CD14-positive monocyte (primary cell): Measurements from ENCODE around the gene DYNC1I1. TPM values are rescaled to one million over a fixed set of nuclear protein-coding genes. Genes with fewer than 3 reads are reported as not detected.

Experiments
- DNase-seq, 3 donors: peaks; one replicate each; pipeline ENCODE4 v3.0.0-alpha.2; 2011 to 2022
- H2AFZ ChIP-seq: 2 replicates; pipeline ENCODE4 v1.6.0; 2012; ENCODE audit warnings: mild to moderate bottlenecking, low read depth, low read length, inconsistent platforms; ENCODE audit not compliant: insufficient read depth, poor library complexity, severe bottlenecking
- H3K27ac ChIP-seq, 2 donors: 1 replicate in 1 of 2; 2 replicates in 1 of 2; pipeline ENCODE4 v1.5.1; 2012 to 2013; ENCODE audit warnings: low read length in 2 of 2, control low read depth in 1 of 2, inconsistent platforms in 1 of 2, low read depth in 1 of 2, mild to moderate bottlenecking in 1 of 2
- H3K27me3 ChIP-seq, 2 donors: one replicate each; pipeline versions ENCODE4 v1.6.0 to v1.6.1; 2011 to 2013; ENCODE audit warnings: low read length in 2 of 2; ENCODE audit not compliant: control insufficient read depth in 2 of 2, insufficient read depth in 2 of 2
- H3K36me3 ChIP-seq, 2 donors: replicated peaks in 1 of 2; 1 replicate in 1 of 2; 2 replicates in 1 of 2; pipeline versions ENCODE4 v1.5.1 to v1.6.1; 2012 to 2013; ENCODE audit warnings: low read length in 2 of 2, control low read depth in 1 of 2, inconsistent platforms in 1 of 2, mild to moderate bottlenecking in 1 of 2; ENCODE audit not compliant: insufficient read depth in 2 of 2, control insufficient read depth in 1 of 2
- H3K4me1 ChIP-seq, 2 donors: 1 replicate in 1 of 2; 2 replicates in 1 of 2; pipeline versions ENCODE4 v1.5.1 to v1.6.1; 2012 to 2013; ENCODE audit warnings: low read length in 2 of 2, control low read depth in 1 of 2, inconsistent platforms in 1 of 2, mild to moderate bottlenecking in 1 of 2, moderate library complexity in 1 of 2; ENCODE audit not compliant: insufficient read depth in 2 of 2, control insufficient read depth in 1 of 2
- H3K4me2 ChIP-seq: replicated peaks from 2 replicates; pipeline ENCODE3; 2012; ENCODE audit warnings: low read length, moderate library complexity, mild to moderate bottlenecking; ENCODE audit not compliant: poor library complexity, severe bottlenecking; ENCODE audit errors: extremely low read depth
- H3K4me3 ChIP-seq, 3 experiments: fragments of 200-600 bp in 1 of 3; sonication (generic) in 1 of 3; replicated peaks in 1 of 3; 1 replicate in 2 of 3; 2 replicates in 1 of 3; pipeline ENCODE4 v1.5.1; 2011 to 2013; ENCODE audit warnings: low read length in 3 of 3, mild to moderate bottlenecking in 3 of 3, control low read depth in 2 of 3, low read depth in 2 of 3, inconsistent platforms in 1 of 3, moderate library complexity in 1 of 3
- H3K79me2 ChIP-seq: 2 replicates; pipeline ENCODE4 v1.6.0; 2012; ENCODE audit warnings: mild to moderate bottlenecking, control low read depth, inconsistent platforms, low read length, moderate library complexity; ENCODE audit not compliant: insufficient read depth
- H3K9ac ChIP-seq: 2 replicates; pipeline ENCODE4 v1.6.0; 2017; ENCODE audit warnings: low read length, mild to moderate bottlenecking; ENCODE audit not compliant: insufficient read depth, poor library complexity, severe bottlenecking
- H3K9me3 ChIP-seq, 2 donors: replicated peaks in 1 of 2; 1 replicate in 1 of 2; 2 replicates in 1 of 2; pipeline versions ENCODE4 v1.5.1 to v1.6.1; 2012 to 2013; ENCODE audit warnings: low read length in 2 of 2, control low read depth in 1 of 2; ENCODE audit not compliant: control insufficient read depth in 1 of 2, insufficient read depth in 1 of 2
- H4K20me1 ChIP-seq: 2 replicates; pipeline ENCODE4 v1.6.0; 2012; ENCODE audit warnings: mild to moderate bottlenecking, low read length, control low read depth, moderate library complexity; ENCODE audit not compliant: insufficient read depth
- H3K27ac Mint-ChIP-seq, 7 donors: one replicate each; pipeline ENCODE4 v1.8.0; 2020; ENCODE audit warnings: mild to moderate bottlenecking in 7 of 7, mixed read lengths in 7 of 7, moderate library complexity in 6 of 7, inconsistent platforms in 2 of 7
- H3K27me3 Mint-ChIP-seq, 3 donors: one replicate each; pipeline ENCODE4 v1.8.0; 2021 to 2022; ENCODE audit warnings: low read depth in 3 of 3, mild to moderate bottlenecking in 3 of 3, mixed read lengths in 3 of 3, moderate library complexity in 3 of 3, inconsistent platforms in 1 of 3
- H3K36me3 Mint-ChIP-seq, 2 donors: one replicate each; pipeline ENCODE4 v1.8.0; 2020; ENCODE audit warnings: mixed read lengths in 2 of 2, inconsistent platforms in 1 of 2, mild to moderate bottlenecking in 1 of 2
- H3K4me1 Mint-ChIP-seq: one replicate; pipeline ENCODE4 v1.8.0; 2020; ENCODE audit warnings: mild to moderate bottlenecking, mixed read lengths
- H3K4me3 Mint-ChIP-seq, 2 donors: one replicate each; pipeline ENCODE4 v1.8.0; 2020; ENCODE audit warnings: mild to moderate bottlenecking in 2 of 2, mixed read lengths in 2 of 2, moderate library complexity in 1 of 2
- H3K9me3 Mint-ChIP-seq, 7 donors: one replicate each; pipeline ENCODE4 v1.8.0; 2020 to 2022; ENCODE audit warnings: mixed read lengths in 7 of 7, mild to moderate bottlenecking in 6 of 7, moderate library complexity in 6 of 7, inconsistent platforms in 2 of 7
- CTCF ChIP-seq: fragments of 200-600 bp; IDR thresholded peaks from one replicate; pipeline ENCODE4 v1.8.0; 2022; ENCODE audit warnings: antibody characterized with exemption, mild to moderate bottlenecking
- WGBS: methylation state at CpG from one replicate; pipeline ENCODE4 v1.1.5; 2013; ENCODE audit warnings: missing lambda C conversion rate; ENCODE audit not compliant: insufficient coverage; 5-methylcytosine and 5-hydroxymethylcytosine counted together
- intact Hi-C, 2 donors: fragments of 100-400 bp; cut with micrococcal nuclease; formaldehyde crosslinking; loops; one replicate each; pipeline versions ENCODE4 v1.15.0 to v1.15.1; 2023
- polyA plus RNA-seq, 3 donors: library from polyadenylated mRNA; depleted of rRNA in 1 of 3; unstranded in 2 of 3; stranded (reverse) in 1 of 3; fragments of 300-500 nt in 2 of 3; fragments of >200 nt in 1 of 3; fragmentation: Illumina TruSeq in 2 of 3; gene quantifications; 1 replicate in 2 of 3; 2 replicates in 1 of 3; pipeline ENCODE4 v1.2.3, GENCODE V29; 2012 to 2021

DYNC1I1 gene
- polyA plus RNA-seq, 3 donors, result not detected

DNA sequence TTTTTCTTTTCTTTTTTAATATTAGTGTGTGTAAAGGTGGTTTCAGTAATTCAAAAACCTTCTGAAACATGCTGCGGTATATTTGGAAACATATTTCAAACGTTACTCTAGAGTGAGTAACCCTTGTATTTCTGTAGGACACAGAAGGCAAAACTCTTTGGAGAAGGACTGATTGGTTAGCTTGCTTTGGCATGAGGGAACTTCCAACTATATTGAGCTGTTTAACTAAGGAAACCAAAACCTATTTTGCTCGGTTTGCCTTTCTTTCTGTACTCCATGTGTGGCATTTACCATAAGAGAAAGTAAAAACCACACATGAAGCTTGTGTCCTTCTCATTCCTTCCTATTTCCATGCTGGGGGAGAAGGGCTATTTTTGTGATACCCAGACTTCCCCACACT is 149.8 kb downstream of the DYNC1I1 start:
- Histone ChIP-seq H3K4me1 (no peaks in the 10 kb centered on the region), H3K79me2 (no peaks in the 10 kb centered on the region), H3K27me3 (no peaks in the 10 kb centered on the region), H4K20me1 (no peaks in the 10 kb centered on the region), H3K9me3 (no peaks in the 10 kb centered on the region), H3K27ac (no peak overlapping the region), H3K36me3 (no peaks in the 10 kb centered on the region), H3K4me2 (no peak overlapping the region), H3K4me3 (no peak overlapping the region), H2AFZ (no peak overlapping the region), H3K9ac (no peak overlapping the region)
- H3K27me3 Mint-ChIP-seq, result peaks cover 1 to 5% (median 4%) of the 10 kb centered on the region in 3 donors
- no peaks in the 10 kb centered on the region for H3K9me3 Mint-ChIP-seq
- WGBS, result 100% methylated on average over 2 of the region's 3 CpGs
- DNase-seq, result no peak
- no peak overlapping the region for H3K4me3 Mint-ChIP-seq
- H3K36me3 Mint-ChIP-seq, result no peaks in the 10 kb centered on the region
- no peak for TF ChIP-seq CTCF
- intact Hi-C loops, result no loop called here
- no peaks in the 10 kb centered on the region for H3K4me1 Mint-ChIP-seq
- no peak overlapping the region for H3K27ac Mint-ChIP-seq

DNA sequence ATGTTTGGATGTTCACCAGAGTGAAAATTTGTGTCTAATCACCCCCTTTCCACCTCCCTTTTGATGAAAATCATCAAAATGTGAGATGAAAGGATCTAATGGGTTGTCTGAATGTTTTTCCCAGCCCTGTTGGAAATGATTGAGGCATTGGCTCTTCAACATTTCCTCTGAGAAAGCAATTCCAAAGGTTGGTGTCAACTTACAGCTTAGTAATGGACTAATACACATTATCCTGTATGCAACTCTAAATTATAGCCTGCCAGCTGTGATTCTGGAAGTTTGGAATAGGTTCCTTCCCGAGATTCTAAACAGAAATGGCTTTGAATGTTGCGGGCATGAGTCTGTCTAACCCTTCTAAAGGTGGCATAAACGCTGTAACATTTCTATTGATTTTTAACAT is 152.9 kb downstream of the DYNC1I1 start:
- DNase-seq, result no peak
- intact Hi-C loops, result no loop called here
- no peak overlapping the region for H3K9ac ChIP-seq
- no CpG with 5 or more reads among the region's 3 CpGs for WGBS
- no peak overlapping the region for H3K4me2 ChIP-seq
- no peaks in the 10 kb centered on the region for H3K4me1 ChIP-seq
- no peaks in the 10 kb centered on the region for H3K36me3 Mint-ChIP-seq
- peaks cover 0 to 5% (median 4%) of the 10 kb centered on the region in 3 donors for H3K27me3 Mint-ChIP-seq
- no peaks in the 10 kb centered on the region for H3K36me3 ChIP-seq
- no peaks in the 10 kb centered on the region for H4K20me1 ChIP-seq
- H3K4me1 Mint-ChIP-seq, result no peaks in the 10 kb centered on the region
- no peak overlapping the region for H2AFZ ChIP-seq
- no peak overlapping the region for H3K27ac Mint-ChIP-seq
- no peak overlapping the region for H3K4me3 ChIP-seq
- no peaks in the 10 kb centered on the region for H3K9me3 Mint-ChIP-seq
- TF ChIP-seq CTCF, result no peak
- H3K9me3 ChIP-seq, result no peaks in the 10 kb centered on the region
- H3K27me3 ChIP-seq, result no peaks in the 10 kb centered on the region
- no peak overlapping the region for H3K4me3 Mint-ChIP-seq
- H3K27ac ChIP-seq, result no peak overlapping the region
- H3K79me2 ChIP-seq, result no peaks in the 10 kb centered on the region
